Astrocyte of the spinal cord (primary cell): ENCODE results near the gene BRCC3.

Experiments
- DNase-seq: peaks from one replicate; pipeline ENCODE4 v3.0.0; 2011; ENCODE audit warnings: low read depth, low spot score
- H3K4me3 ChIP-seq: 2 replicates; pipeline ENCODE4 v1.5.1; 2011; ENCODE audit warnings: low read depth, mild to moderate bottlenecking, low read length, moderate library complexity
- CTCF ChIP-seq: IDR thresholded peaks from 2 replicates; pipeline ENCODE4 v1.5.1; 2012; ENCODE audit warnings: low read depth, mild to moderate bottlenecking, low read length, inconsistent platforms
- in situ Hi-C: cut with HindIII; loops from 2 replicates; pipeline ENCODE4 v1.10.0; 2017; ENCODE audit warnings: low sequenced_read_pairs

BRCC3 gene

DNA sequence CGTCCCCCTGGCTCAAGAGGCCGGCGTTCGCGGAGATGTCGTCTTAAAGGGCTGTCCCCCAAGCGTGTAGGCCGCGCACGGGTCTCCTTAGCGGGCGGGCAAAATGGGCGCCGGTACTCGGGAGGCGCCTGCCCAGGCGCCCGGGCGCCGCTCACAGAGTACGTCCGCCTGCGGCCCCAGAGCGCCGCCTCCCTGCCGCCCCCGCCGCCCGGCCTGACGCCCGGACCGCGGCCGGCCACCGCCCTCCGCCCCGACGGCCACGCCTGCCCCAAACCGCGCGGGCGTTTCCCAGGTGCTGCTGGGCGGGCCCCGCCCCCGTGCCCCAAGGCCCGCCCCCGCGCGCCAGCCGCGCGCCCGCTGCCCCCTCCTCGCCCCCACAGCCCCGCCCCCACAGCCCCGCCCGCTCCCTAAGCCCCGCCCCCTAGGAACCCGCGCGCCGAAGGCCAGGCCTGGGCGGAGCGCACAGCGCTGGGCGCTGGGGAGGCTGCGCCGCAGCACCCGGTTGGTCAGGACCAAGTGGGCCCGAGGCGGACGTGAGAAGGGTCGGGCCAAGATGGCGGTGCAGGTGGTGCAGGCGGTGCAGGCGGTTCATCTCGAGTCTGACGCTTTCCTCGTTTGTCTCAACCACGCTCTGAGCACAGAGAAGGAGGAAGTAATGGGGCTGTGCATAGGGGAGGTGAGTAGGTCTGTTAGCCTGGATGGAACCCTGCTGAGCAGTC is at the start of gene BRCC3, which contains the start of the genes CMC4 and MTCP1:
BRCC3 (plus strand) TSS at position 534 of the 719 bp plus-strand sequence; CDS start at position 554, 20 bp downstream.
CMC4 (minus strand) TSS at position 162 of the 719 bp plus-strand sequence. CDS start 7,113 bp downstream, outside the sequence.
MTCP1 (minus strand) TSS at position 162 of the 719 bp plus-strand sequence. CDS start 5,126 bp downstream, outside the sequence.
- peak; percentile 77 for DNase-seq
- peak within 1 kb of the TSS; percentile 74 for H3K4me3 ChIP-seq
- in situ Hi-C loops = no loop called here
- no peak for TF ChIP-seq CTCF

DNA sequence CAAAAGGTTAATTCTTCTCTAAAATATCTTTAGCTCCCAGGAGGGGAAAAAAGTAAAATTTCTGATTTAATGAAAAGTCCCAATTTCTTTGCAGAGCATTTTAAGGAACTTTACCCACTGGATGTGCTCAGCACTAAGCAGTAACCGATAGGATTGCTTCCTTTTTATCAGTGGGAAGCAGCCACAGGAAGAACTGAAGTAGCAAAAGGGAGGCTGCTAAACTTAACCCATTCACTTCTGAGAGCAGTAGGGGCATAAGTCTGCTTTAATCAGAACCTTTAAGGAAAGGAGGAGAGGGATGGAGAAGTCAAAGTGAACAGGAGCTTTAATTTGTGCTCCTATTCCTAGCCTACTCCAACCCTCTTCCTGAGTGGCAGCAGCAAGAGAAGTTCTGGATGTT is 48.7 kb upstream of the BRCC3 start, which contains the start of gene F8:
F8 (minus strand) TSS at position 139 of the 400 bp plus-strand sequence. CDS start 171 bp downstream, outside the sequence.
- DNase-seq = no peak
- in situ Hi-C loops = no loop called here
- no peak within 1 kb of the TSS for H3K4me3 ChIP-seq
- no peak for TF ChIP-seq CTCF

- in situ Hi-C loops = no loop called here
- no peak for TF ChIP-seq CTCF
- H3K4me3 ChIP-seq = no peak overlapping the region
- no peak for DNase-seq
Measured at GRCh38 chrX:155023907-155024833, 47.1 kb upstream of the BRCC3 start.

DNA sequence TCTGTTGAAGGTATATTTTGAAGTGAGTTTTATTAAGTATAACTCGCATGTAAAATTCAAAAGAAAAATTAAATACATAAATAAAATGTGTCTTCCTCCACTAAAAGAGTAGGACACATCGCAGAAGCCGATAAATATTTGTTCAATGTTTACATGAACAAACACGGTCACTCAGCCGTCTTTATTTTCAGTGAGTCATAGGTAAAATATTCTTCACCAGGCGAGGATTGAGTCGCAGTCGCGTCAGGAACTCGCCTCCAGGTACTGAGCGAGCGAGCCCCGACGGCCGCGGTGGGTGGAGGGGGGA is 44.9 kb upstream of the BRCC3 start:
- no peak for DNase-seq
- in situ Hi-C loops = no loop called here
- peak overlapping the region; percentile 75 for H3K4me3 ChIP-seq
- no peak for TF ChIP-seq CTCF

GRCh38 chrX:155026727-155027508 is 44.4 kb upstream of the BRCC3 start, which contains the start of gene FUNDC2:
TSS of gene FUNDC2 (plus strand) at chrX:155026844. CDS start at chrX:155026939, 95 bp downstream.
- in situ Hi-C loops = no loop called here
- peak; percentile 95 for DNase-seq
- peak within 1 kb of the TSS; percentile 75 for H3K4me3 ChIP-seq
- TF ChIP-seq CTCF = no peak
